ENCODE results near the gene WIPF2.
"Not testable (repeated sequence)": the region's sequence is repeated elsewhere in the genome, so short reads cannot be mapped to it uniquely, and the experiment has no call there.

WIPF2 gene

DNA sequence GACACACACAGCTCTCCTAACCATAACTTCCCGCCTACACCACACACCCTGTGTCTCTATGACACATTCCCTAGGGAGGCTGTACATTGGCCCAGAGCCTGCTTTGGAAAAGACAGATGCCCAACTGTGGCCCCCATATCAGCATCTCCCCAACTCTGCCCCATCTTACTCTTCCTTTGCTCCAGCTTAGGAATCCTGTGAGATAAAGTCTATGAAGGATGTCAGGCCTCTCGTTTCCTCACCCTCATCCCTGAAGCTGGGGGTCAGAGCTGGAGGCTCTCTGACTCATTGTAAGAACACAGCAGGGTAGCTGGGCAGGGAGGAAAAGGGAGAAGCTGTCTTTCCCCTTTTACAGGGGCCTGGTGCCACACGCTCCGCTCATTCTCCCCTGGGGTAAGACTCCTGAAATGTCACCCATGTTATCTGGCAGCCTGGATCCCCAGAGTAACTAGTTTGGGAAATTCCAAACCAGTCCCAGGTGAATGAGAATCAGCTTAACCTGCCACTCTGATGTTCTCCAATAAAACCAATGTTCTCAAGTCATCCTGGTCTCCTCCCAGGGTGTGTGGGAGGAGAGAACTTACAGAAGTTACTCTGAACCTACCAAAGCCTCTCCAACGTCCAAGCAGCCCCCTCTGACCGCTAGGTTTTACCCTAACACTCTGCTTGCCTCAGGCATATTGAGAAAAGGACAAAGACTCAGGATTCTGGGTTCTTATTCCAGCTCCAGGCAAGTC lies 39.0 kb upstream of the WIPF2 start:
- H3K36me3 ChIP-seq (ENCODE audit: control insufficient read depth, insufficient read depth, low read length), result no peaks in the 10 kb centered on the region
- H3K27me3 ChIP-seq (ENCODE audit: control insufficient read depth, insufficient read depth, low read length), result no peaks in the 10 kb centered on the region
- peak overlapping the region; percentile 17 for H3K4me3 ChIP-seq (ENCODE audit: low read length)
- peak overlapping the region; percentile 24 for H3K9ac ChIP-seq (ENCODE audit: low read length)
- peak overlapping the region; percentile 14 for H3K27ac ChIP-seq (ENCODE audit: low read depth, low read length)
- H3K4me1 ChIP-seq (ENCODE audit: control insufficient read depth, insufficient read depth, low read length), result no peaks in the 10 kb centered on the region

DNA sequence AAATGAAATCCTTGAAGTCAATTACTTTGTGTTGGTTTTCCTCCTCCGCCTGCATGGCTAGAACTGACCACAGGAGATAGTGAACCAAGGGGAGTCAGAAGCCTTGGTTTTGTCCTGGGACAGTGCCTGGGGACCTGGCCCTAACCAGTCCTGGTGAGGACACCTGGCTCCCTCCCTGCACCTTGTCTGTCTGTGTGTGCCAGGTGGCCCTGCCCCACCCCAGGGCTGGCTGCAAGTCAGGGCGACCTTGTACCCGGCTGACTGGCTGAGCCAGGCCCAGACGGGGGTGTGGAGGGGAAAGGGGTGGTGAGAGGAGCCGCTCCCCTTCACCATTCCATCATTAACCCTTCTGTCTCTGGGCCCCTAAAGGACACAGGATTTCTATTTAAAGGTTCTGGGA lies 38.4 kb upstream of the WIPF2 start:
- peak overlapping the region; percentile 14 for H3K27ac ChIP-seq (ENCODE audit: low read depth, low read length)

DNA sequence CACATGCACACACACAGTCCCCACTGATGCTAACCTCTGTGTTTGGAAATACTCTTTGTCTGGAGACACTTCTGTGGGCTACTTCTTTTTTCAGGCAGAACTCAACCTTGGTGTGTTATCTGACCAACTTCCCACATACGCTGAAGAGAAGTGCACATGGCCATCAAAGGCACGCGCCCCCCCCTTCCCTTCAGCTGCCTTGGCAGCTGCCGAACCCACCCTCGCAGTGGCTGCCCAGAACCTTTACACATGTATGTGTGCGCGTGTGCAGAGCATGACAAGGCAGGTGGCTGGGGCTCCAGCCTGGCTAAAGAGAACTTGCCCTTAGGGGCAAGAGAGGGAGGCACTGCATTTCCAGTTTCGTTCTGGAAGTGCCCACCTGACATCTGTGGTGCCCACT lies 37.9 kb upstream of the WIPF2 start:
- Histone ChIP-seq H3K4me3 (ENCODE audit: low read length) (no peak overlapping the region), H3K9ac (ENCODE audit: low read length) (no peak overlapping the region), H3K36me3 (ENCODE audit: control insufficient read depth, insufficient read depth, low read length) (no peaks in the 10 kb centered on the region), H3K27me3 (ENCODE audit: control insufficient read depth, insufficient read depth, low read length) (no peaks in the 10 kb centered on the region), H3K4me1 (ENCODE audit: control insufficient read depth, insufficient read depth, low read length) (no peaks in the 10 kb centered on the region), H3K27ac (ENCODE audit: low read depth, low read length) (no peak overlapping the region)

More for the DNA sequence above, 38.4 kb upstream of the WIPF2 start:
- Histone ChIP-seq H3K4me1 (ENCODE audit: control insufficient read depth, insufficient read depth, low read length) (no peaks in the 10 kb centered on the region), H3K36me3 (ENCODE audit: control insufficient read depth, insufficient read depth, low read length) (no peaks in the 10 kb centered on the region), H3K9ac (ENCODE audit: low read length) (peak overlapping the region; percentile 24), H3K4me3 (ENCODE audit: low read length) (no peak overlapping the region), H3K27me3 (ENCODE audit: control insufficient read depth, insufficient read depth, low read length) (no peaks in the 10 kb centered on the region)

DNA sequence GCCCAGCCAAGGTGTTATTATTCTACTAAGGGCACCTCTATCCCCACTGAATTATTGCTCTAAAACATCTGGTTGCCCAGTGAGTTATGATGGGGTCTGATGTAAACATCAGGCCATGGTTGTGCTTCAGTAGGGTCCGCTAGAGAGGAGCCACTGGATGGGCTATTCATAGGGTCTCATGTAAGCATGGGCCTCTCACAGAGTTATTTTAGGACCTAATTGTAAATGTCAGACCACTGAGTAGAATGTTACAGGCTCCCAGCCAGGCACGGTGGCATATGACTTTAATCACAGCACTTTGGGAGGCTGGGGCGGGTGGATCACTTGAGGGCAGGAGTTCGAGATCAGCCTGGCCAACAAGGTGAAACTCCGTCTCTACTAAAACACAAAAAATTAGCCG lies 36.5 kb upstream of the WIPF2 start:
- Histone ChIP-seq H3K27ac (ENCODE audit: low read depth, low read length) (no peak overlapping the region), H3K27me3 (ENCODE audit: control insufficient read depth, insufficient read depth, low read length) (no peaks in the 10 kb centered on the region), H3K9ac (ENCODE audit: low read length) (no peak overlapping the region), H3K36me3 (ENCODE audit: control insufficient read depth, insufficient read depth, low read length) (no peaks in the 10 kb centered on the region), H3K4me1 (ENCODE audit: control insufficient read depth, insufficient read depth, low read length) (no peaks in the 10 kb centered on the region), H3K4me3 (ENCODE audit: low read length) (no peak overlapping the region)

DNA sequence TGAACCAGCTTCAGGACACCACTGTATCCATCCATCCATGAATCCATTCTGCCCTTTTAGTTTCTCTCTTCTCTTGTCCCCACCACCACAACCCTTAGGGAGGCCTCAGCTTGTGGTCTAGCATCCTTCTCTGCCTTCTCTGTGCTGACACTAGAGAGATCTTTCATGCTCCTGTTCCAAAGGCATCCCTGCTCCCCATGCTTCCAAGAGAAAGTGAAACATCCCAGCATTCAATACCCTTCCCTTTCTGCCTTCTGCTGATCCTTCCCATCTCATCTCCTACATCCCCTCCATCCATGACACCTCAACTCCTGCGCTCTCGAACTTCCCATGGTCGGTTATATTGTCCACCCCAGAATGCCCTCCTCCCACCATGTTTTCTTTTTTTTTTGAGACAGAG lies 31.9 kb upstream of the WIPF2 start:
- no peak overlapping the region for H3K4me3 ChIP-seq (ENCODE audit: low read length)
- no peak overlapping the region for H3K27ac ChIP-seq (ENCODE audit: low read depth, low read length)
- H3K27me3 ChIP-seq (ENCODE audit: control insufficient read depth, insufficient read depth, low read length), result no peaks in the 10 kb centered on the region
- H3K9ac ChIP-seq (ENCODE audit: low read length), result no peak overlapping the region
- no peaks in the 10 kb centered on the region for H3K36me3 ChIP-seq (ENCODE audit: control insufficient read depth, insufficient read depth, low read length)
- no peaks in the 10 kb centered on the region for H3K4me1 ChIP-seq (ENCODE audit: control insufficient read depth, insufficient read depth, low read length)

DNA sequence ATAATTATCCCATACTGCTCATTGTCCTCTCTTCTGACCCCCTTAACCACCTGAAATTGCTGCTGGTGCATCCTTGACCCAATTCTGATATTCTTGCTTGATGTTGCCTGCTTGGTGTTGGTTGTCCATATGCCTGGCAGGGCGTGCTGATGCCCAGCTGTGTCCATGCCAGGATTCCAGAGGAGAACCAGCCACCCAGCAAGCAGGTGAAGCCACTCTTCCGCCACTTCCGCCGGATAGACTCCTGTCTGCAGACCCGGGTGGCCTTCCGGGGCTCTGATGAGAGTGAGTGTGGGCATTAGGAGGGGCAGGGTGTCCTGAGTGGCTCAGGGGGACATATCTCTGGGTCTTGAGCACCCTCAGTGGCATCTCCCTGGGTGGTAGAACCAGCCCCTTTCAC lies 30.4 kb upstream of the WIPF2 start:
- no peaks in the 10 kb centered on the region for H3K4me1 ChIP-seq (ENCODE audit: control insufficient read depth, insufficient read depth, low read length)
- no peak overlapping the region for H3K4me3 ChIP-seq (ENCODE audit: low read length)
- no peak overlapping the region for H3K27ac ChIP-seq (ENCODE audit: low read depth, low read length)

DNA sequence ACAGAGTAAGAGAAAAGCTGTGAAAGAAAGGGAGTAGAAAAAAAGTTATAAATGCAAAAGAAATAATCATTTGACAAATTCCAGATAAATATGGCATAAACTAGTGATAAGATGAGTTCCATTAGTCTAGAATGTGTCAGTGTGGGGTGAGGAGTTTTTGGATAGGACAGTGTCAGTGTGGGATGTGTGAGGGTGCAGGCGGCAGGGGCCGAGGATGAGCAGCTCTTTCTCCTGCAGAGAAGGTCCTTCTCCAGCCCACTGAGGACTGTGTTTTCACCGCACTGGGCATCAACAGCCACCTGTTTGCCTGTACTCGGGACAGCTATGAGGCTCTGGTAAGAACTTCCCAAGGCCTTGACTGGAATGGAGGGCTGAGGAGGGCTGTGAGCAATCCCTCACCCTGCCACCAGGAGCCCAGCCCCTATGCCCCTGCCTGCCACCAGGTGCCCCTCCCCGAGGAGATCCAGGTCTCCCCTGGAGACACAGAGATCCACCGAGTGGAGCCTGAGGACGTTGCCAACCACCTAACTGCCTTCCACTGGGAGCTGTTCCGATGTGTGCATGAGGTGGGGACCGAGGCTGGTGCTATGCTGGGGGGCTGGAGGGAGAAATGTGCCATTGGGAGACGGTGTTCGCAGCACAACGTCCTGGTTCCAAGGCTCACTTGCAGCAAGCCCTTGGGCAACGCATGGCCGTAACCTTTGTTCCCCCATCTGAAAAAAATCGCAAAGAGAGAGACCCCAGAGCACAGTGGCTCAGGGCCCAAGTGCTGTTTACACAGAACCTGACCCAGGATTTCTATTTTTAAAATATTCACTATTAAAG lies 28.7 kb upstream of the WIPF2 start:
- peaks cover 7% of the 10 kb centered on the region for H3K36me3 ChIP-seq (ENCODE audit: control insufficient read depth, insufficient read depth, low read length)
- no peaks in the 10 kb centered on the region for H3K4me1 ChIP-seq (ENCODE audit: control insufficient read depth, insufficient read depth, low read length)
- H3K4me3 ChIP-seq (ENCODE audit: low read length), result peak overlapping the region; percentile 42
- H3K27me3 ChIP-seq (ENCODE audit: control insufficient read depth, insufficient read depth, low read length), result no peaks in the 10 kb centered on the region
- H3K9ac ChIP-seq (ENCODE audit: low read length), result no peak overlapping the region
- H3K27ac ChIP-seq (ENCODE audit: low read depth, low read length), result no peak overlapping the region

More for the DNA sequence above, 30.4 kb upstream of the WIPF2 start:
- H3K36me3 ChIP-seq (ENCODE audit: control insufficient read depth, insufficient read depth, low read length), result peaks cover 7% of the 10 kb centered on the region
- no peak overlapping the region for H3K9ac ChIP-seq (ENCODE audit: low read length)
- no peaks in the 10 kb centered on the region for H3K27me3 ChIP-seq (ENCODE audit: control insufficient read depth, insufficient read depth, low read length)

DNA sequence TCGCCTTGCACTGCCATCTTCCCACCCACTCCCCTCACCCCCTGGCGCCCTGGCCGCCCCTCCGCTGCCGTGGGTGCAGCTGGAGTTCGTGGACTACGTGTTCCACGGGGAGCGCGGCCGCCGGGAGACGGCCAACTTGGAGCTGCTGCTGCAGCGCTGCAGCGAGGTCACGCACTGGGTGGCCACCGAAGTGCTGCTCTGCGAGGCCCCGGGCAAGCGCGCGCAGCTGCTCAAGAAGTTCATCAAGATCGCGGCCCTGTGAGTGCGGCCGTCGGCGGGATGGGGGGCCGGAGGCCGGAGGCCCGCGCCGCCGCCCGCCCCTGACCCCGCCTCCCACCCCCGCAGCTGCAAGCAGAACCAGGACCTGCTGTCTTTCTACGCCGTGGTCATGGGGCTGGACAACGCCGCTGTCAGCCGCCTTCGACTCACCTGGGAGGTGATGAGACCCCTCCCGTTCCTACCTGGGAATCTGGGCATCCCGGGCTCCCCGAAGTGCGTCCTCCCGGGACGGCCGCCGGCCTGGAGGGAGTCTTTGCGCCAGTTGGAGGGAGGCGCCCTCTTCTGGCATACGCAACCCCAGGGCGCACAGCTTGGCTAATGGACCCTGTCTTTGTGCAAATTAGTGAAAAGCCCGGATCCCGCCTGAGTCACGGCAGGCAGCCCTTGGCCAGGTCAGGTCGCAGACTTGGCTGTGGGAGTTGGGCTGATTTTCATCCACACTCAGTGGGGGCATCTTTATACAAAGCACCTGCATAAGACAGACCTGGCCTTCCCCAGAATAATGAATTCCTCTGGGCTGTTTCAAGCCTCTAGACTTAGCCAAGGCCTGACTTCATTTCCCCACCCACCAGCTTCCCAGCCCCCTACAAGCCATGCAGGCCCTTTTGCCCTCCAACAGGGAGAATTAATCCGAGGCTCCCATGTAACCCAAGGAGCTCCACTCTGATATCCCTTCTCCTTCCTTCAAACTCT lies 27.6 kb upstream of the WIPF2 start:
- H3K27ac ChIP-seq (ENCODE audit: low read depth, low read length), result peak overlapping the region; percentile 24
- H3K27me3 ChIP-seq (ENCODE audit: control insufficient read depth, insufficient read depth, low read length), result no peaks in the 10 kb centered on the region
- H3K4me1 ChIP-seq (ENCODE audit: control insufficient read depth, insufficient read depth, low read length), result no peaks in the 10 kb centered on the region
- H3K4me3 ChIP-seq (ENCODE audit: low read length), result peak overlapping the region; percentile 74
- no peak overlapping the region for H3K9ac ChIP-seq (ENCODE audit: low read length)
- peaks cover 7% of the 10 kb centered on the region for H3K36me3 ChIP-seq (ENCODE audit: control insufficient read depth, insufficient read depth, low read length)

DNA sequence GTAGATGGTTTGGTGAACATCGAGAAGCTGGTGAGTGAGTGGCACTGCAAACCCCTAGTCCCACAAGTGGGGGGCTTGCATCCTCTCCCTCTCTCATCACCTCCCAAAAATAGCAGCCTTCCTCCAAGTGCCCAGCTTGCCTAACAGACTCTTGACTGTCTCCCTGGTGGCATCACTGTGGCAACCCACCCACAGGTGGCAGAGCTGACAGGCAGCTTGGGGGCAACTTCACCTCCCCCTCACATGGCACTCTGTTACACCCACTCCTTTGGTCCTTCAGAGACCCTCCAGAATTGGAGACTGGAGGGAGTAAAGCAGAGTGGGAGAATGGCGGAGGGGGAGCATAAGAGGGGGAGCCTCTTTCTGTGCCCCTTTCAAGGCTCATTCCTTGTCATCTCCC lies 26.1 kb upstream of the WIPF2 start:
- no peak overlapping the region for H3K27ac ChIP-seq (ENCODE audit: low read depth, low read length)
- H3K9ac ChIP-seq (ENCODE audit: low read length), result no peak overlapping the region
- H3K4me1 ChIP-seq (ENCODE audit: control insufficient read depth, insufficient read depth, low read length), result no peaks in the 10 kb centered on the region
- H3K27me3 ChIP-seq (ENCODE audit: control insufficient read depth, insufficient read depth, low read length), result no peaks in the 10 kb centered on the region
- no peak overlapping the region for H3K4me3 ChIP-seq (ENCODE audit: low read length)
- peaks cover 7% of the 10 kb centered on the region for H3K36me3 ChIP-seq (ENCODE audit: control insufficient read depth, insufficient read depth, low read length)

DNA sequence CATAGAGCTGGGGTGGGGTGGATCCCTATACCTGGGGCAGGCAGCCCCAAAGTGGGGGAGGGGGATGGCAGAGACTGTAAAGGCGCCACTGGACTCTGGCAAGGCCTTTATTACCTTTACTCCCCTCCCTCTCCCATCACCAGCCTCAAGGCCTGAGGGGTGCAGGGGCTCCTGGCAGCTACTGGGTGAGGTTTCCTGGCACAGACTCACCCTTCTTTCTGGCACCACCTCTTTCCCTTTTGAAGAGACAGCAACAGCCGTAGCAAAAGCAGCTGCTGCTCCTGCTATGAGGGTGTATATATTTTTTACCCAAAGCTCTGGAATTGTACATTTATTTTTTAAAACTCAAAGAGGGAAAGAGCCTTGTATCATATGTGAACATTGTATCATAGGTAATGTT lies 24.3 kb upstream of the WIPF2 start:
- Histone ChIP-seq H3K27ac (ENCODE audit: low read depth, low read length) (no peak overlapping the region), H3K27me3 (ENCODE audit: control insufficient read depth, insufficient read depth, low read length) (no peaks in the 10 kb centered on the region), H3K4me3 (ENCODE audit: low read length) (no peak overlapping the region), H3K4me1 (ENCODE audit: control insufficient read depth, insufficient read depth, low read length) (no peaks in the 10 kb centered on the region), H3K36me3 (ENCODE audit: control insufficient read depth, insufficient read depth, low read length) (peaks cover 7% of the 10 kb centered on the region), H3K9ac (ENCODE audit: low read length) (no peak overlapping the region)

DNA sequence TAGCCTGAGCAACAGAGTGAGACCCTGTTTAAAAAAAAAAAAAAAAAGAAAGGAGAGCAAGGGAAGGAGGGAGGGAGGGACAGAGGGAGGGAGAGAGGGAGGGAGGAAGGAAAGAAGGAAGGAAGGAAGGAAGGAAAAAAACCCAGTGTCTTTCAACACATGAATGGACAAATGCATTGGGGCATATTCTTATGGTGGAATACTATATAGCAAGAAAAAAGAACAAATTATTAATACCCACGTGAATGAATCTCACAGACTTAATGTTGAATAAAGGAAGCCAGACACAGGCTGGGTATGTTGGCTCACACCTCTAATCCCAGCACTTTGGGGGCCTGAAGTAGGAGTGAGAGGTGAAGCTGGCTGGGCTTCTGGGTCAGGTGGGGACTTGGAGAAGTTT lies 21.6 kb upstream of the WIPF2 start:
- no peak overlapping the region for H3K9ac ChIP-seq (ENCODE audit: low read length)
- no peak overlapping the region for H3K27ac ChIP-seq (ENCODE audit: low read depth, low read length)
- H3K4me3 ChIP-seq (ENCODE audit: low read length), result no peak overlapping the region
- peaks cover 5% of the 10 kb centered on the region for H3K36me3 ChIP-seq (ENCODE audit: control insufficient read depth, insufficient read depth, low read length)
- no peaks in the 10 kb centered on the region for H3K4me1 ChIP-seq (ENCODE audit: control insufficient read depth, insufficient read depth, low read length)
- no peaks in the 10 kb centered on the region for H3K27me3 ChIP-seq (ENCODE audit: control insufficient read depth, insufficient read depth, low read length)

DNA sequence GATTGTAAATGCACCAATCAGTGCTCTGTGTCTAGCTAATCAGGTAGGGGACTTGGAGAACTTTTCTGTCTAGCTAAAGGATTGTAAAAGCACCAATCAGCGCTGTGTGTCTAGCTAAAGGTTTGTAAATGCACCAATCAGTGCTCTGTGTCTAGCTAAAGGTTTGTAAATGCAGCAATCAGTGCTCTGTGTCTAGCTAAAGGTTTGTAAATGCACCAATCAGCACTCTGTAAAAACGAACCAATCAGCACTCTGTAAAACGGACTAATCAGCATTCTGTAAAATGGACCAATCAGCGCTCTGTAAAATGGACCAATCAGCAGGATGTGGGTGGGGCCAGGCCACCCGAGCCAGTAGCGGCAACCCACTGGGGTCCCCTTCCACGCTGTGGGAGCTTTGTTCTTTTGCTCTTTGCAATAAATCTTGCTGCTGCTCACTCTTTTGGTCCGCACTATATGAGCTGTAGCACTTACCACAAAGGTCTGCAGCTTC lies 21.1 kb upstream of the WIPF2 start:
- H3K27me3 ChIP-seq (ENCODE audit: control insufficient read depth, insufficient read depth, low read length); H3K36me3 ChIP-seq (ENCODE audit: control insufficient read depth, insufficient read depth, low read length); H3K4me1 ChIP-seq (ENCODE audit: control insufficient read depth, insufficient read depth, low read length); H3K4me3 ChIP-seq (ENCODE audit: low read length); H3K27ac ChIP-seq (ENCODE audit: low read depth, low read length); H3K9ac ChIP-seq (ENCODE audit: low read length): not testable (repeated sequence)

Measured in rectal smooth muscle tissue (tissue), 1 donor.